Measurements from ENCODE around the gene XRCC4. TPM values are rescaled to one million over a fixed set of nuclear protein-coding genes. Genes with fewer than 3 reads are reported as not detected.

The XRCC4 gene
- total RNA-seq, 2 experiments from 2014 or later = 12.8 to 12.9 TPM

DNA sequence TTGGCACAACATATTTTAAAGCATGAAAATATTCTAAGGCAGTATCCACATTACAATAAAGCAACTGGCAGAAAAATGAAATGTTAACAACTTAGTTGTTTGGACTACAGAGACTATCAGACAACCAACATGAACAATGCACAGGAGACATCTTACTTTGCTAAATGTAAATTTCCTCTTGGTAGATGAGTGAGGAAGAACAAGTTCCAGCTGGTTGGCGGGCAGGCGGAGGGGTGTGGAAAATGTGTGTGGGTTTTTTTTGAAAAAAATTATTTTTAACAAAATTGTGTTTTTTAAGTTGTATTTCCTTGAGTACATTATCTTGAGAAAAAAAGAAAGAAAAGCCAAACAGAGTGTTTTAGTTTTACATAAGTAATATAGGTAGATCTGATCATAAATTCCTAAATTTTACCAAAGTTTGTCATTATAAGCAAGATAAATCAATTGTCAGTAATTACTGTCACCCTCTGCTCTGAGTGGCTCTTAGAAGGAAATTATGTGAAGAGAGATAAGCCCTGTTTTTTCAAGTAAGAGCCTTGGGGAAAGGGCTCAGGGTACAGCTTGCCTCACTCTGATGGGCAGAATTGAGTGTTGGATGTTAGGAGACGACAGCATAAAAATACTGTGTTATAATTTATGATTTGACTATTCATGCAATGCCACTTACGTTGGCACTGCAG, 42.7 kb upstream of the XRCC4 start:
- Mint-ChIP-seq H3K27me3 (no peaks in the 10 kb centered on the region), H3K27ac (no peak overlapping the region), H3K4me3 (no peak overlapping the region), H3K36me3 (ENCODE audit: low read depth) (no peaks in the 10 kb centered on the region), H3K9me3 (no peaks in the 10 kb centered on the region), H3K4me1 (ENCODE audit: low read depth) (peaks cover 14% of the 10 kb centered on the region)
- ChIA-PET POLR2A (no interaction called here), CTCF (no interaction called here)
- intact Hi-C loops (cut with micrococcal nuclease) = no loop called here
- no peak for TF ChIP-seq CTCF (IDR thresholded peaks at IDR 0.05)
- ATAC-seq (no peak), DNase-seq (no peak)

DNA sequence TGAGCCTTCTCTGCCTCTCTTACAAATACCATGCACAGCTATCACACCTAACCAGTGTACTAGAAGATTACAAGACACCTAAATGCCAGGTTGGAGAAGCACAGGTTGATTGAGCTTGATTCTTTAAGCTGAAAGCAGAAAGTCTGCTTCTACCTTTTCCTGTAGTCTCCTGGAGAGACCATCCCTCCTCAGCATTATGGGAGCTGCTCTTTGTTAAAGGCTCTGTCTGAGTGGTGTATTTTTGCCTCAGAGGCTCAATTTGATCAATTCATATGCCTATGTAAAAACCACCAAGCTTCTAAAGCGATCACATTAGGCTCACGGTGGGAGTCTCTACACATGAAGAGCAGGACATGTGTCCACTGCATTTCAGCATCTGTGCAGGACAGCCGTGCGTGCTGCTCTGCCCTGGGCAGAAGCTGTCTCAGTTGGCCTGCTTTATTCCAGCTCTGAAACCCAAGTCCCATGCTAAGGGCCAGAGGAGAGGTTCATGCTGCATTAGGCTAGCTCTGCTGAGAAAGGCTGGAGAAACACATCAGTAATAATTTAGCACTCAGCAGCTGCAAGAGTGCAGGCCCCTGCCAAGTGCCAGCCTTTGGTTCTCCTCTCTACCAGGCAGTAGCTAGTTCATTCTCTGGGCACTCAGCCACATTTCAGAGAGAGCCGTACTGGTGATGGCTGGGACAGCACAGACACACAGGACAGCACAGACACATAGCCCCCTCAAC, 41.8 kb upstream of the XRCC4 start:
- DNase-seq (no peak), ATAC-seq (no peak)
- Mint-ChIP-seq H3K27me3 (no peaks in the 10 kb centered on the region), H3K27ac (no peak overlapping the region), H3K4me3 (no peak overlapping the region), H3K4me1 (ENCODE audit: low read depth) (peaks cover 14% of the 10 kb centered on the region), H3K9me3 (no peaks in the 10 kb centered on the region), H3K36me3 (ENCODE audit: low read depth) (no peaks in the 10 kb centered on the region)
- ChIA-PET POLR2A (no interaction called here), CTCF (no interaction called here)
- intact Hi-C loops (cut with micrococcal nuclease) = no loop called here
- no peak for TF ChIP-seq CTCF (IDR thresholded peaks at IDR 0.05)

DNA sequence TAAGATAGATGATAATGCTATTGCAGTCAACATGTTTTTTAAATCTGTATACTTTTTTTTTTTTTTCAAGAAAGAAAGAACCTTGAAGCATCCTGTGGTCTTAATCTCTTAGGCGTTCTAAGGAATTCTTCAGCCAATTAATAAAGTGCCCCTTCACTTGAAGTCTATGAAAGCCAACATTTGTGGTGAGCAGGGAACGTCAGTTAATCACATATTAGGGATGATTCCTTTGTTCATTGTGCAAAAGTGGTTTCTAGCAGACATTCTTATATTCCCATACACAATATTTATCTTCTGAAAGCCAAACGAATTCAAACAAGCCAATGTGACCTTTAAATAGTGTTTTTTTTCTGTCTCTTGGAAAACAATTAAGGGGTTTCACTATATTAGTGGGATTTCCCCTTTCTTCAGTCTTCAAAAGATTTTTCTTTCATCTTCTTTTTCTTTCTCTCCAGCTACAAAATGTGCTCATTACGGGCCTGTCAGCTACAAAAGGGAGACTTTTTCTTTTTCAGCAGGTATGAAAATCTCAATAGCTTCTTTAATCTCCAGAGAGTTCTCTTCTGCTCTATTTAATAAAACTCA, 40.3 kb upstream of the XRCC4 start:
- DNase-seq (no peak), ATAC-seq (no peak)
- Mint-ChIP-seq H3K9me3 (no peaks in the 10 kb centered on the region), H3K4me1 (ENCODE audit: low read depth) (peaks cover 11% of the 10 kb centered on the region), H3K4me3 (no peak overlapping the region), H3K27ac (no peak overlapping the region), H3K36me3 (ENCODE audit: low read depth) (no peaks in the 10 kb centered on the region), H3K27me3 (no peaks in the 10 kb centered on the region)
- intact Hi-C loops (cut with micrococcal nuclease) = no loop called here
- CTCF ChIA-PET = interaction anchor here (0.8 kb wide), 1 partner anchor 14 kb away, joined by 3 read pairs; no protein-coding TSS in a partner anchor
- no peak for TF ChIP-seq CTCF (IDR thresholded peaks at IDR 0.05)
- POLR2A ChIA-PET = no interaction called here

DNA sequence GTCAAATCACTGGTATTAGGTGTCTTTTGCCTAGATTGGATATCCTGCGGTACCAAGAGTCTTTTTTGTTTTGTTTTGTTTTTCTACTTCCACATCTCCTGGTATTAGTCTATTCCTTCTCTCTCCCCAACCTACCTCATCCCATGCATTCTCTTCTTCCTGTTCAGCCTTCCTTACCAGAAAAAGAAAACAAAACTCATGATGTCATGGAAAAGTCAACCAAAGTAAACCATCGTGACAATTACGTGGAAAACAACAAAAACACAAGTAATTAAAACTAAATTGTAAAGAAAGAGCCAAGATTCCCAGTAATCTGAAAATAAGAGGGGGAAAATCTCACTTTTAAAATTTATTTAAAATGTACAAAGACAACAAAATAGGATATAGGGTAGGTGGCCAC, 38.4 kb upstream of the XRCC4 start:
- ChIA-PET CTCF (no interaction called here), POLR2A (no interaction called here)
- no peak for ATAC-seq
- H3K9me3 Mint-ChIP-seq = no peaks in the 10 kb centered on the region
- no peak overlapping the region for H3K4me3 Mint-ChIP-seq
- no peaks in the 10 kb centered on the region for H3K36me3 Mint-ChIP-seq (ENCODE audit: low read depth)
- DNase-seq = no peak
- intact Hi-C loops (cut with micrococcal nuclease) = no loop called here
- H3K4me1 Mint-ChIP-seq (ENCODE audit: low read depth) = peaks cover 8% of the 10 kb centered on the region
- TF ChIP-seq CTCF (IDR thresholded peaks at IDR 0.05) = no peak
- no peaks in the 10 kb centered on the region for H3K27me3 Mint-ChIP-seq
- no peak overlapping the region for H3K27ac Mint-ChIP-seq

DNA sequence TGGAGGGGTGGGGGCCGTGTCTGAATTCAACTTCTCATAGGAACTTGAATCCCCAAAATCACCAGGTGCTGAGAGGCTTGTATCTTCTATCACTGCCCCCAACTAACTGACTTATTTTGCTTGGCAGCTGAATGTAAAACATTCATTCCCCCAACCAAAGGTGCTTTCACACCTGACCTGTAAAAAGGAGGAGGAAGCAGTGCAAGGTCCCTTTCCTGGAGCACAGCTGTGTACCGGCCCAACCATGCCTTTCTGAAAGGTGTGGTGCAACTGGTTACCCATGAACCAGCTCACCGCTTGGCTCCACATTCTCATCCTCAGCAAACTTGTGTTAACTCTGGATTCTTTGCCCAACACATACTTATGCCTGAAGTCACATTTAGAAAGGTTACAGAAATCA, 34.8 kb upstream of the XRCC4 start:
- Mint-ChIP-seq H3K27ac (no peak overlapping the region), H3K9me3 (no peaks in the 10 kb centered on the region), H3K27me3 (no peaks in the 10 kb centered on the region), H3K4me3 (no peak overlapping the region), H3K36me3 (ENCODE audit: low read depth) (peaks cover 3% of the 10 kb centered on the region), H3K4me1 (ENCODE audit: low read depth) (peaks cover 3% of the 10 kb centered on the region)
- no peak for TF ChIP-seq CTCF (IDR thresholded peaks at IDR 0.05)
- DNase-seq = no peak
- ChIA-PET POLR2A (no interaction called here), CTCF (no interaction called here)
- intact Hi-C loops (cut with micrococcal nuclease) = no loop called here
- ATAC-seq = no peak
